ENCODE measurements around the gene SLX4IP. TPM values are rescaled to one million over a fixed set of nuclear protein-coding genes. Genes with fewer than 3 reads are reported as not detected.

Gene SLX4IP
- total RNA-seq, 1 donor from 2014 or later, result 6.3 TPM

- H3K4me3 Mint-ChIP-seq (ENCODE audit: low read depth), result no peak overlapping the region
- intact Hi-C loops (cut with micrococcal nuclease), result loop anchor here (5.0 kb wide), 1 partner anchor 52 kb away; no protein-coding TSS in a partner anchor
- H3K27me3 Mint-ChIP-seq (ENCODE audit: low read depth), result peaks cover 40% of the 10 kb centered on the region
- H3K9me3 Mint-ChIP-seq, result no peaks in the 10 kb centered on the region
- H3K36me3 Mint-ChIP-seq (ENCODE audit: low read depth), result no peaks in the 10 kb centered on the region
- no peak overlapping the region for H3K27ac Mint-ChIP-seq
- no peak for DNase-seq (ENCODE audit: low spot score)
- peaks cover 10% of the 10 kb centered on the region for H3K4me1 Mint-ChIP-seq (ENCODE audit: low read depth)
Measured at GRCh38 chr20:10654630-10655029, 219.5 kb downstream of the SLX4IP start.

- Mint-ChIP-seq H3K36me3 (ENCODE audit: low read depth) (no peaks in the 10 kb centered on the region), H3K4me1 (ENCODE audit: low read depth) (peaks cover 10% of the 10 kb centered on the region), H3K4me3 (ENCODE audit: low read depth) (no peak overlapping the region), H3K9me3 (no peaks in the 10 kb centered on the region), H3K27me3 (ENCODE audit: low read depth) (peaks cover 45% of the 10 kb centered on the region), H3K27ac (no peak overlapping the region)
- no peak for DNase-seq (ENCODE audit: low spot score)
- intact Hi-C loops (cut with micrococcal nuclease), result no loop called here
Measured at GRCh38 chr20:10655720-10656669, 220.9 kb downstream of the SLX4IP start.

GRCh38 chr20:10657453-10657852 is 222.3 kb downstream of the SLX4IP start:
- H3K4me3 Mint-ChIP-seq (ENCODE audit: low read depth), result no peak overlapping the region
- intact Hi-C loops (cut with micrococcal nuclease), result no loop called here
- no peak for DNase-seq (ENCODE audit: low spot score)
- H3K27ac Mint-ChIP-seq, result no peak overlapping the region
- H3K36me3 Mint-ChIP-seq (ENCODE audit: low read depth), result no peaks in the 10 kb centered on the region
- peaks cover 10% of the 10 kb centered on the region for H3K4me1 Mint-ChIP-seq (ENCODE audit: low read depth)
- peaks cover 50% of the 10 kb centered on the region for H3K27me3 Mint-ChIP-seq (ENCODE audit: low read depth)
- H3K9me3 Mint-ChIP-seq, result no peaks in the 10 kb centered on the region

GRCh38 chr20:10658051-10658823 is 223.1 kb downstream of the SLX4IP start:
- Mint-ChIP-seq H3K9me3 (no peaks in the 10 kb centered on the region), H3K4me3 (ENCODE audit: low read depth) (no peak overlapping the region), H3K36me3 (ENCODE audit: low read depth) (no peaks in the 10 kb centered on the region), H3K27me3 (ENCODE audit: low read depth) (peaks cover 58% of the 10 kb centered on the region), H3K4me1 (ENCODE audit: low read depth) (peaks cover 7% of the 10 kb centered on the region), H3K27ac (no peak overlapping the region)
- intact Hi-C loops (cut with micrococcal nuclease), result no loop called here
- DNase-seq (ENCODE audit: low spot score), result no peak

- Mint-ChIP-seq H3K4me1 (ENCODE audit: low read depth) (peaks cover 2% of the 10 kb centered on the region), H3K27ac (no peak overlapping the region), H3K4me3 (ENCODE audit: low read depth) (no peak overlapping the region), H3K9me3 (no peaks in the 10 kb centered on the region), H3K36me3 (ENCODE audit: low read depth) (no peaks in the 10 kb centered on the region), H3K27me3 (ENCODE audit: low read depth) (peaks cover 64% of the 10 kb centered on the region)
- DNase-seq (ENCODE audit: low spot score), result no peak
- intact Hi-C loops (cut with micrococcal nuclease), result no loop called here
Measured at GRCh38 chr20:10658876-10659632, 223.9 kb downstream of the SLX4IP start.

GRCh38 chr20:10659651-10660601 is 224.8 kb downstream of the SLX4IP start:
- Mint-ChIP-seq H3K27me3 (ENCODE audit: low read depth) (peaks cover 61% of the 10 kb centered on the region), H3K9me3 (no peaks in the 10 kb centered on the region), H3K4me3 (ENCODE audit: low read depth) (no peak overlapping the region), H3K36me3 (ENCODE audit: low read depth) (no peaks in the 10 kb centered on the region), H3K4me1 (ENCODE audit: low read depth) (no peaks in the 10 kb centered on the region), H3K27ac (no peak overlapping the region)
- intact Hi-C loops (cut with micrococcal nuclease), result no loop called here
- no peak for DNase-seq (ENCODE audit: low spot score)

GRCh38 chr20:10660661-10661060 is 225.6 kb downstream of the SLX4IP start:
- no peaks in the 10 kb centered on the region for H3K9me3 Mint-ChIP-seq
- no peaks in the 10 kb centered on the region for H3K36me3 Mint-ChIP-seq (ENCODE audit: low read depth)
- intact Hi-C loops (cut with micrococcal nuclease), result no loop called here
- H3K4me3 Mint-ChIP-seq (ENCODE audit: low read depth), result no peak overlapping the region
- H3K27me3 Mint-ChIP-seq (ENCODE audit: low read depth), result peaks cover 55% of the 10 kb centered on the region
- no peak for DNase-seq (ENCODE audit: low spot score)
- H3K4me1 Mint-ChIP-seq (ENCODE audit: low read depth), result no peaks in the 10 kb centered on the region
- H3K27ac Mint-ChIP-seq, result no peak overlapping the region

GRCh38 chr20:10661261-10661660 is 226.2 kb downstream of the SLX4IP start:
- DNase-seq (ENCODE audit: low spot score), result no peak
- Mint-ChIP-seq H3K36me3 (ENCODE audit: low read depth) (no peaks in the 10 kb centered on the region), H3K4me3 (ENCODE audit: low read depth) (no peak overlapping the region), H3K27ac (no peak overlapping the region), H3K27me3 (ENCODE audit: low read depth) (peaks cover 53% of the 10 kb centered on the region), H3K9me3 (no peaks in the 10 kb centered on the region), H3K4me1 (ENCODE audit: low read depth) (no peaks in the 10 kb centered on the region)
- intact Hi-C loops (cut with micrococcal nuclease), result no loop called here

GRCh38 chr20:10662151-10662550 is 227.0 kb downstream of the SLX4IP start:
- H3K9me3 Mint-ChIP-seq, result no peaks in the 10 kb centered on the region
- H3K4me3 Mint-ChIP-seq (ENCODE audit: low read depth), result no peak overlapping the region
- intact Hi-C loops (cut with micrococcal nuclease), result no loop called here
- H3K36me3 Mint-ChIP-seq (ENCODE audit: low read depth), result no peaks in the 10 kb centered on the region
- H3K27me3 Mint-ChIP-seq (ENCODE audit: low read depth), result peaks cover 52% of the 10 kb centered on the region
- no peak overlapping the region for H3K27ac Mint-ChIP-seq
- DNase-seq (ENCODE audit: low spot score), result no peak
- no peaks in the 10 kb centered on the region for H3K4me1 Mint-ChIP-seq (ENCODE audit: low read depth)

GRCh38 chr20:10662661-10663458 is 227.8 kb downstream of the SLX4IP start:
- Mint-ChIP-seq H3K36me3 (ENCODE audit: low read depth) (no peaks in the 10 kb centered on the region), H3K4me3 (ENCODE audit: low read depth) (no peak overlapping the region), H3K4me1 (ENCODE audit: low read depth) (no peaks in the 10 kb centered on the region), H3K27me3 (ENCODE audit: low read depth) (peaks cover 47% of the 10 kb centered on the region), H3K9me3 (no peaks in the 10 kb centered on the region), H3K27ac (no peak overlapping the region)
- no peak for DNase-seq (ENCODE audit: low spot score)
- intact Hi-C loops (cut with micrococcal nuclease), result no loop called here

- no peaks in the 10 kb centered on the region for H3K9me3 Mint-ChIP-seq
- H3K4me3 Mint-ChIP-seq (ENCODE audit: low read depth), result no peak overlapping the region
- H3K27me3 Mint-ChIP-seq (ENCODE audit: low read depth), result peaks cover 51% of the 10 kb centered on the region
- H3K36me3 Mint-ChIP-seq (ENCODE audit: low read depth), result no peaks in the 10 kb centered on the region
- intact Hi-C loops (cut with micrococcal nuclease), result no loop called here
- no peak for DNase-seq (ENCODE audit: low spot score)
- no peak overlapping the region for H3K27ac Mint-ChIP-seq
- H3K4me1 Mint-ChIP-seq (ENCODE audit: low read depth), result no peaks in the 10 kb centered on the region
Measured at GRCh38 chr20:10663756-10664155, 228.7 kb downstream of the SLX4IP start.

Measured in activated T-helper 2 cell treated with anti-CD3 and anti-CD28 coated beads, Interferon-gamma antibody, Interleukin-2, Interleukin-4, amounts not matched to agents 10 μg/mL and 5 μg/mL and 100 μg/mL, durations not matched to agents 14 hours and 24 hours and 36 hours (primary cell).